ACC112 (cell line): ENCODE data around the gene EDRF1.
"Not testable (repeated sequence)": the region's sequence is repeated elsewhere in the genome, so short reads cannot be mapped to it uniquely, and the experiment has no call there.

Experiments
- H2AFZ ChIP-seq: fragments of 200-600 bp; sonication (generic); one replicate; pipeline ENCODE4 v1.6.0; 2017; ENCODE audit warnings: antibody characterized with exemption, low read length; ENCODE audit not compliant: unreplicated experiment
- H3K27ac ChIP-seq: fragments of 200-600 bp; sonication (generic); 2 replicates; pipeline ENCODE4 v1.5.1; 2014; ENCODE audit warnings: low read depth, mild to moderate bottlenecking, antibody characterized with exemption, low read length, moderate library complexity
- H3K27me3 ChIP-seq: fragments of 200-600 bp; sonication (generic); 2 replicates; pipeline ENCODE4 v1.6.1; 2014; ENCODE audit warnings: mild to moderate bottlenecking, antibody characterized with exemption, low read length, moderate library complexity, mixed read lengths; ENCODE audit not compliant: insufficient read depth
- H3K36me3 ChIP-seq: fragments of 200-600 bp; sonication (generic); 2 replicates; pipeline ENCODE4 v1.6.1; 2016; ENCODE audit warnings: mild to moderate bottlenecking, antibody characterized with exemption, low read length, moderate library complexity, mixed read lengths; ENCODE audit not compliant: insufficient read depth
- H3K4me1 ChIP-seq: fragments of 200-600 bp; sonication (generic); one replicate; pipeline ENCODE4 v1.6.1; 2016; ENCODE audit warnings: low read length, mixed read lengths; ENCODE audit not compliant: insufficient read depth, unreplicated experiment, control insufficient read depth
- H3K4me3 ChIP-seq: fragments of 200-600 bp; sonication (generic); 2 replicates; pipeline ENCODE4 v1.5.1; 2014; ENCODE audit warnings: mild to moderate bottlenecking, low read depth, low read length
- H3K79me2 ChIP-seq: fragments of 200-600 bp; sonication (generic); one replicate; pipeline ENCODE4 v1.6.0; 2016; ENCODE audit warnings: low read length; ENCODE audit not compliant: control insufficient read depth, unreplicated experiment, insufficient read depth

The EDRF1 gene

DNA sequence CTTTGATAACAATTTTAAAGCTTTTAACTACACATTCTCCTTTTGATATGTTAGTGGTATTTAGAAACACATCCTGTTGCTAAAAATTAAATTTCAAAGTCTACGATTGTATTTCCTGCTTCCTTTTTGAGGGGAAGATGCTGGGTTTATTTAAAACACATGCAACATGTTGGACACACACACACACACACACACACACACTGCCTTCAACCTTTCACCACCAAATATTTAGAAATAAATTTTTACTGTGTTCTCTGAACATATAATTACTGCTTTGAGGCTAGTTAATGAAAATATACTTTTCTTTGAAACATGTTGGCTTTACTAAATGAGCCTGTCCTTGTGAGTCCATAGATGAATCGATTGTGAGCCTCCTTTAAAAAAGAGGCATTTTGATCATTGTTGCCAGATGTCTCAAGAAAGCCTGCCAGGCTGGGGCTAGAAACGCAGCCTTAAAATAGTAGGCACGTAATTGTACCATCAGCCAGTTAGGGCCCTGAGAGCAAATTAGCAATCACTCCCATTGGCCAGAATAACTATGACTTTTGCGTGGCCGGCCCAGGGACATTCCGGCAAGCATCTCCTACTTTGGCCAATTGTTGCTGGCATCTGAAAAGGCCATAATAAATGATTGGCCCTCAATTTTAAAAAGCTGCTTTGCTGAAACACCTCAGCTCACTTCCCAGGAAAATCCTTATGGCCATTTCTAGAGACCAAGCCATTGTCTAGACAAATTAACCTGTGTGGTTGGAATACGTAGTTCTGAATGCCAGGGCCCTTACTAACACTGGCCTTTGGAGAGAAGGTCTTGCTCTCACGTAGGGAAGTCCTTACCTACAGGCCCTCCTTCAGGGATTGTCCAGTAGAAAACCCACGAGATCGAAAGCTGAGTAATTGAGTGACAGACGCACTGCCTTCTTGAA, 26.6 kb upstream of the EDRF1 start:
- Histone ChIP-seq H3K4me3 (no peak overlapping the region), H3K36me3 (no peaks in the 10 kb centered on the region), H2AFZ (no peak overlapping the region), H3K27me3 (0 out of 2 replicates have a peak, but pooled peaks cover 3% of the 10 kb centered on the region), H3K4me1 (no peaks in the 10 kb centered on the region), H3K27ac (no peak overlapping the region), H3K79me2 (no peaks in the 10 kb centered on the region)

DNA sequence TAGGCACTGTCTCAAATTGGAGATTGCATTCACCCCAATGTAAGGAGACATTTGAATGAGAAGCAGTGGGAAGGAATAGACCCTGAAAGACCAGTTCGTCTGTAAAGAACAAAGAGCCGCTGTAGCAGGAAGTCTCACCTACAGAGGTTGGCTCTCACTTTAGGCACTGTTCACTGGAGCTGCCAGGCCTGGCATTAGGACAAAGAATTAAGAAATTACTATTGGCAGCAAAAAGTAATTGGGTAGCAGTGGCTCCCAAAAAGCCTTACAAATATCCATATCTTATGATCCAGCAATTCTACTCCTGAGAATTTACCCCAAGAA, 26.0 kb upstream of the EDRF1 start:
- no peaks in the 10 kb centered on the region for H3K79me2 ChIP-seq
- no peak overlapping the region for H3K27ac ChIP-seq
- no peaks in the 10 kb centered on the region for H3K36me3 ChIP-seq
- H3K27me3 ChIP-seq = 0 out of 2 replicates have a peak, but pooled peaks cover 2% of the 10 kb centered on the region
- no peaks in the 10 kb centered on the region for H3K4me1 ChIP-seq
- H2AFZ ChIP-seq = no peak overlapping the region
- no peak overlapping the region for H3K4me3 ChIP-seq

GRCh38 chr10:125694883-125695282, 24.6 kb upstream of the EDRF1 start:
- no peak overlapping the region for H2AFZ ChIP-seq
- H3K4me3 ChIP-seq = no peak overlapping the region
- no peaks in the 10 kb centered on the region for H3K27me3 ChIP-seq
- no peak overlapping the region for H3K27ac ChIP-seq
- H3K79me2 ChIP-seq = no peaks in the 10 kb centered on the region
- no peaks in the 10 kb centered on the region for H3K4me1 ChIP-seq
- no peaks in the 10 kb centered on the region for H3K36me3 ChIP-seq

DNA sequence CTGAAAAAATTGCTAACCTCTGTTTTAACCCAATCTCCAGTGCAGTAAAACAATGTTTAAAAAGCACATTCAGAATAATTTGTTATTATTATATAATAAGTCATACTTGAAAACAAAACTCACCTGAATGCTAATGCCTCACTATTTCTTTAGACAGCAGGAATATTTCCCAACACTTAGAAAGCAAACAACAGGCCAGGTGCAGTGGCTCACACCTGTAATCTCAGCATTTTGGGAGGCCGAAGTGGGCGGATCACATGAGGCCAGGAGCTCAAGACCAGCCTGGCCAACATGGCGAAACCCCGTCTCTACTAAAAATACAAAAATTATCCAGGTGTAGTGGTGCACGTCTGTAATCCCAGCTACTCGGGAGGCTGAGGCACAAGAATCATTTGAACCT, 22.6 kb upstream of the EDRF1 start:
- H3K79me2 ChIP-seq, H3K4me3 ChIP-seq, H3K4me1 ChIP-seq, H3K36me3 ChIP-seq, H3K27me3 ChIP-seq, H3K27ac ChIP-seq, H2AFZ ChIP-seq: not testable (repeated sequence)

DNA sequence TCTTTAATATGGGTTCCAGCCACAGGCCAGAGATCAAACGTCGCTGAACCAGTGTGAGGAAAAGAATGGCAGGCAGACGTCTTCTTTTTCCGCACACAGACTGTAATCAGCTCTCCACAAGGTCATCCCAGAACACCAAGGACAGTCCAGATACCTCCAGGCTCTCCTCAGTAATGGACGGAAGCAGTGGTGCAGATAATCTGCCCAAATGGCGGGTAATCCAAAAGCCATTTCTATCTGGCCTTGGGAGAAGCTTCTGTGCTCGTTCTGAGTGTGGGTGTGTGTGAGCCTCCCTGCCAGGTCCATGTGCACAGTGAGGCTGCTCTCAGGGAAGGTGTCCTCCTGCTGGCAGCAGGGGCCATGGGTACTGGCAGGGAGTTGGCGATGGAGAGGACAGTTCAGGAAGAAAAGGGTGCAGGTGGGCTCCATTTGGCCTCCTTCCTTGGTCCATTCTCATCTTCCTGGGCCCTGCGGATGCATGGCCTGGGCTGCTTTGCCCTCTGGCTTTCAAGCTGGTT, 21.0 kb upstream of the EDRF1 start:
- Histone ChIP-seq H3K79me2 (no peaks in the 10 kb centered on the region), H3K27me3 (no peaks in the 10 kb centered on the region), H3K27ac (no peak overlapping the region), H3K36me3 (no peaks in the 10 kb centered on the region), H2AFZ (no peak overlapping the region), H3K4me3 (no peak overlapping the region), H3K4me1 (no peaks in the 10 kb centered on the region)

GRCh38 chr10:125699562-125700143, 19.9 kb upstream of the EDRF1 start:
- Histone ChIP-seq H3K79me2 (no peaks in the 10 kb centered on the region), H3K4me1 (no peaks in the 10 kb centered on the region), H3K27ac (no peak overlapping the region), H3K4me3 (no peak overlapping the region), H3K27me3 (no peaks in the 10 kb centered on the region), H3K36me3 (no peaks in the 10 kb centered on the region), H2AFZ (no peak overlapping the region)

GRCh38 chr10:125700355-125700911, 19.1 kb upstream of the EDRF1 start:
- Histone ChIP-seq H3K4me1 (no peaks in the 10 kb centered on the region), H3K79me2 (no peaks in the 10 kb centered on the region), H3K4me3 (no peak overlapping the region), H2AFZ (no peak overlapping the region), H3K27ac (no peak overlapping the region), H3K36me3 (no peaks in the 10 kb centered on the region), H3K27me3 (no peaks in the 10 kb centered on the region)

DNA sequence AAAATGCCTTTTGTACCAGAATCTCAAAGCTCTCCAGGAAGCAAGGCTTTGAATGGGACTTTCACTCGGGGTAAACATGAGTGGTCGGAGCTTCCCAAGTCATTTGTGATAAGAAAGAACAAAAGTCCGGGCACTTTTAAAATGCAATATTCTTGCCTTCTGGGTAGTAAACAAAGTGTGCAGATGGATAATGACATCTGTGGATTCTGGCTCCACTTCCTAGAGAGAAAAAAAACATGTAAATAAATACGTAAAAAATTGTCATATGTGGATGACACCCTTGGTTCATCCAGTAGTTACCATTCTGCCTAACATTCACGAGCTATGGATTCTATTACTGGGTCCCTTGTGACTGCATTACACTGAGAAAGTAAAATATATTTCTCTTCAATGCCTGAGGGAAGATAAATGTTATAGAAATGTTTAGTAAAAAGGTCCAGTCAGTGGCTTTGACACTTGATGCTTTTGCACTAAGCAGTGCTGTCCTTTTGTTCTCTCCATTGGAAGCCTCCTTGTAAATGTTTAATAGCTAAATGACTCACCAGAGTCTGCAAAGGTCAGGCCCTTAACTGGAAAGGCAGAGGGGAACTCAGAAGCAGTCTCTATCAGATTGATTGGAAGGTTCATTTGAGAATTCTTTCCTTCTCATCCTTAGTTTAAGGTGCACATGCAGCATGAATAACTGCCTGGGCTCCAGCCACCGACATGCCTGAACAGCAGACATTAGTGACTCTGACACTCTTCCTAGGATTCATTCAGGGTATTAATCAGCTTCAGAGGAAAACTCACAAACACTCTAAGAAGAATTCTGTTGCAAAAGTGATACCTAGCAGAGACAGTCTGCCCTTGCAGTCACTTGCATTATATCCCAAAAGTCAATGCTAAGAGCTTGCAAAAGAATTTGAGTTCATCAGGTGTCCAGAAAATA, 11.7 kb upstream of the EDRF1 start:
- no peaks in the 10 kb centered on the region for H3K27me3 ChIP-seq
- no peak overlapping the region for H3K4me3 ChIP-seq
- H3K27ac ChIP-seq = no peak overlapping the region
- no peaks in the 10 kb centered on the region for H3K4me1 ChIP-seq
- H3K36me3 ChIP-seq = no peaks in the 10 kb centered on the region
- H3K79me2 ChIP-seq = no peaks in the 10 kb centered on the region
- H2AFZ ChIP-seq = no peak overlapping the region

DNA sequence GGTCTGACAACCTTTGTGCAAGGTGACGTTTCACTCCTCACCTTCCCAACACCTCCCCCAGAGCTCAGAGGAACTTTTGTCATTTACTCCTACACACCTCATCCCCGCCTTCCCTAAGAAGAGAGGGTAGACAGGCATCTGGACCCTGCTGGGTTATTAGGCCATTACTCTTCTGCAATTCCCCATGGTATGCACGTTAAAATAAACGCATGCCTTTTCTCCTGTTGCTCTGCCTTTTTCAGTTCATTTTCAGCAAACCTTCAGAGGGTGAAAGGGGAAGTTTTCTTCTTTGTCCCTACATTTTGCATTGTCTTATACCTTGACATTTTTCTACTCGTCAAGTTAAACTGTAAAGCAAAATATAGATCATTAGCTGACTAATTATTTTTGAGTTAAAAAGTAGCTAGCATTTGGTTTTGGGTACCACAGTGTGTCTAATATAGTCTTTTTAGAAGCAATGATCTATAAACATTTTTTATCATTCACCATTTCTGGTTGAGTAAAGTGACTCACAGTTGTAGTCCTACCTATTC, 10.5 kb upstream of the EDRF1 start:
- no peaks in the 10 kb centered on the region for H3K79me2 ChIP-seq
- no peaks in the 10 kb centered on the region for H3K4me1 ChIP-seq
- H3K27ac ChIP-seq = no peak overlapping the region
- no peaks in the 10 kb centered on the region for H3K36me3 ChIP-seq
- no peak overlapping the region for H2AFZ ChIP-seq
- H3K27me3 ChIP-seq = no peaks in the 10 kb centered on the region
- H3K4me3 ChIP-seq = no peak overlapping the region
